ENCODE data around the gene EPRS1.

DNA sequence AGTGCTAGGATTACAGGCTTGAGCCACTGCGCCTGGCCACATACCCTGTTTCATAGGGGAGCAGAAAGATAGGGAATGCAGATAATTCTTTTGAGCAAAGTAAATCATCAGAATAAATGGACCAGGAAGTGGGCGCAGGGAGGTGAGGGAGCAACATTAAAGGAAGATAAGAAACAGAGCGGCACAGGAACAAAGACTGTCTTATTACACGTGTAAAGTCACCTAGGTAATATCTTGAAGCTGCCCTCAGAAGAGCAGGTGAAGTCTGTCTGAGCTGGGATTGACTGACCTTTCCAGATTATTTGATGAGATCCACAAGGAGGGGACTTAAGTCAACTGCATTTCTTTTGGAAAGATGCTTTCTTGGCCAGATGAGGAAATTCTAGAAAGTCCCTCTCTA is 7.7 kb downstream of the EPRS1 start:
- TF ChIP-seq TAF1 (IDR thresholded peaks at IDR 0.05; ENCODE audit: borderline replicate concordance, low read depth, low read length) (no peak), JUND (IDR thresholded peaks at IDR 0.05) (no peak), RCOR1 (IDR thresholded peaks at IDR 0.05; ENCODE audit: low read length) (no peak), POLR2AphosphoS5 (IDR thresholded peaks at IDR 0.05; ENCODE audit: low read depth, low read length) (no peak), YY1 (IDR thresholded peaks at IDR 0.05; ENCODE audit: low read depth) (no peak), GABPA (IDR thresholded peaks at IDR 0.05; ENCODE audit: low read depth) (no peak), TEAD4 (IDR thresholded peaks at IDR 0.05; ENCODE audit: borderline replicate concordance, insufficient read depth) (no peak)
- TF ChIP-seq, protein P1, sequence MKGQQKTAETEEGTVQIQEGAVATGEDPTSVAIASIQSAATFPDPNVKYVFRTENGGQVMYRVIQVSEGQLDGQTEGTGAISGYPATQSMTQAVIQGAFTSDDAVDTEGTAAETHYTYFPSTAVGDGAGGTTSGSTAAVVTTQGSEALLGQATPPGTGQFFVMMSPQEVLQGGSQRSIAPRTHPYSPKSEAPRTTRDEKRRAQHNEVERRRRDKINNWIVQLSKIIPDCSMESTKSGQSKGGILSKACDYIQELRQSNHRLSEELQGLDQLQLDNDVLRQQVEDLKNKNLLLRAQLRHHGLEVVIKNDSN (IDR thresholded peaks at IDR 0.05; ENCODE audit: borderline replicate concordance, low read depth), result no peak
- TF ChIP-seq, protein P2, sequence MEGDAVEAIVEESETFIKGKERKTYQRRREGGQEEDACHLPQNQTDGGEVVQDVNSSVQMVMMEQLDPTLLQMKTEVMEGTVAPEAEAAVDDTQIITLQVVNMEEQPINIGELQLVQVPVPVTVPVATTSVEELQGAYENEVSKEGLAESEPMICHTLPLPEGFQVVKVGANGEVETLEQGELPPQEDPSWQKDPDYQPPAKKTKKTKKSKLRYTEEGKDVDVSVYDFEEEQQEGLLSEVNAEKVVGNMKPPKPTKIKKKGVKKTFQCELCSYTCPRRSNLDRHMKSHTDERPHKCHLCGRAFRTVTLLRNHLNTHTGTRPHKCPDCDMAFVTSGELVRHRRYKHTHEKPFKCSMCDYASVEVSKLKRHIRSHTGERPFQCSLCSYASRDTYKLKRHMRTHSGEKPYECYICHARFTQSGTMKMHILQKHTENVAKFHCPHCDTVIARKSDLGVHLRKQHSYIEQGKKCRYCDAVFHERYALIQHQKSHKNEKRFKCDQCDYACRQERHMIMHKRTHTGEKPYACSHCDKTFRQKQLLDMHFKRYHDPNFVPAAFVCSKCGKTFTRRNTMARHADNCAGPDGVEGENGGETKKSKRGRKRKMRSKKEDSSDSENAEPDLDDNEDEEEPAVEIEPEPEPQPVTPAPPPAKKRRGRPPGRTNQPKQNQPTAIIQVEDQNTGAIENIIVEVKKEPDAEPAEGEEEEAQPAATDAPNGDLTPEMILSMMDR (IDR thresholded peaks at IDR 0.05), result no peak
- TF ChIP-seq, protein P3, sequence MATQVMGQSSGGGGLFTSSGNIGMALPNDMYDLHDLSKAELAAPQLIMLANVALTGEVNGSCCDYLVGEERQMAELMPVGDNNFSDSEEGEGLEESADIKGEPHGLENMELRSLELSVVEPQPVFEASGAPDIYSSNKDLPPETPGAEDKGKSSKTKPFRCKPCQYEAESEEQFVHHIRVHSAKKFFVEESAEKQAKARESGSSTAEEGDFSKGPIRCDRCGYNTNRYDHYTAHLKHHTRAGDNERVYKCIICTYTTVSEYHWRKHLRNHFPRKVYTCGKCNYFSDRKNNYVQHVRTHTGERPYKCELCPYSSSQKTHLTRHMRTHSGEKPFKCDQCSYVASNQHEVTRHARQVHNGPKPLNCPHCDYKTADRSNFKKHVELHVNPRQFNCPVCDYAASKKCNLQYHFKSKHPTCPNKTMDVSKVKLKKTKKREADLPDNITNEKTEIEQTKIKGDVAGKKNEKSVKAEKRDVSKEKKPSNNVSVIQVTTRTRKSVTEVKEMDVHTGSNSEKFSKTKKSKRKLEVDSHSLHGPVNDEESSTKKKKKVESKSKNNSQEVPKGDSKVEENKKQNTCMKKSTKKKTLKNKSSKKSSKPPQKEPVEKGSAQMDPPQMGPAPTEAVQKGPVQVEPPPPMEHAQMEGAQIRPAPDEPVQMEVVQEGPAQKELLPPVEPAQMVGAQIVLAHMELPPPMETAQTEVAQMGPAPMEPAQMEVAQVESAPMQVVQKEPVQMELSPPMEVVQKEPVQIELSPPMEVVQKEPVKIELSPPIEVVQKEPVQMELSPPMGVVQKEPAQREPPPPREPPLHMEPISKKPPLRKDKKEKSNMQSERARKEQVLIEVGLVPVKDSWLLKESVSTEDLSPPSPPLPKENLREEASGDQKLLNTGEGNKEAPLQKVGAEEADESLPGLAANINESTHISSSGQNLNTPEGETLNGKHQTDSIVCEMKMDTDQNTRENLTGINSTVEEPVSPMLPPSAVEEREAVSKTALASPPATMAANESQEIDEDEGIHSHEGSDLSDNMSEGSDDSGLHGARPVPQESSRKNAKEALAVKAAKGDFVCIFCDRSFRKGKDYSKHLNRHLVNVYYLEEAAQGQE (IDR thresholded peaks at IDR 0.05; ENCODE audit: low read depth, low read length), result no peak
- TF ChIP-seq, protein P4, sequence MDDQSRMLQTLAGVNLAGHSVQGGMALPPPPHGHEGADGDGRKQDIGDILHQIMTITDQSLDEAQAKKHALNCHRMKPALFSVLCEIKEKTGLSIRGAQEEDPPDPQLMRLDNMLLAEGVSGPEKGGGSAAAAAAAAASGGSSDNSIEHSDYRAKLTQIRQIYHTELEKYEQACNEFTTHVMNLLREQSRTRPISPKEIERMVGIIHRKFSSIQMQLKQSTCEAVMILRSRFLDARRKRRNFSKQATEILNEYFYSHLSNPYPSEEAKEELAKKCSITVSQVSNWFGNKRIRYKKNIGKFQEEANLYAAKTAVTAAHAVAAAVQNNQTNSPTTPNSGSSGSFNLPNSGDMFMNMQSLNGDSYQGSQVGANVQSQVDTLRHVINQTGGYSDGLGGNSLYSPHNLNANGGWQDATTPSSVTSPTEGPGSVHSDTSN (IDR thresholded peaks at IDR 0.05), result no peak
- TF ChIP-seq, protein P5, sequence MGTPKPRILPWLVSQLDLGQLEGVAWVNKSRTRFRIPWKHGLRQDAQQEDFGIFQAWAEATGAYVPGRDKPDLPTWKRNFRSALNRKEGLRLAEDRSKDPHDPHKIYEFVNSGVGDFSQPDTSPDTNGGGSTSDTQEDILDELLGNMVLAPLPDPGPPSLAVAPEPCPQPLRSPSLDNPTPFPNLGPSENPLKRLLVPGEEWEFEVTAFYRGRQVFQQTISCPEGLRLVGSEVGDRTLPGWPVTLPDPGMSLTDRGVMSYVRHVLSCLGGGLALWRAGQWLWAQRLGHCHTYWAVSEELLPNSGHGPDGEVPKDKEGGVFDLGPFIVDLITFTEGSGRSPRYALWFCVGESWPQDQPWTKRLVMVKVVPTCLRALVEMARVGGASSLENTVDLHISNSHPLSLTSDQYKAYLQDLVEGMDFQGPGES (IDR thresholded peaks at IDR 0.05; ENCODE audit: low read depth, low read length), result no peak
- TF ChIP-seq, protein P6, sequence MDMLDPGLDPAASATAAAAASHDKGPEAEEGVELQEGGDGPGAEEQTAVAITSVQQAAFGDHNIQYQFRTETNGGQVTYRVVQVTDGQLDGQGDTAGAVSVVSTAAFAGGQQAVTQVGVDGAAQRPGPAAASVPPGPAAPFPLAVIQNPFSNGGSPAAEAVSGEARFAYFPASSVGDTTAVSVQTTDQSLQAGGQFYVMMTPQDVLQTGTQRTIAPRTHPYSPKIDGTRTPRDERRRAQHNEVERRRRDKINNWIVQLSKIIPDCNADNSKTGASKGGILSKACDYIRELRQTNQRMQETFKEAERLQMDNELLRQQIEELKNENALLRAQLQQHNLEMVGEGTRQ (IDR thresholded peaks at IDR 0.05; ENCODE audit: borderline replicate concordance, low read depth, low read length), result no peak

All from SK-N-SH (cell line).